Measurements from ENCODE around the gene SCYGR3.

The SCYGR3 gene, protein sequence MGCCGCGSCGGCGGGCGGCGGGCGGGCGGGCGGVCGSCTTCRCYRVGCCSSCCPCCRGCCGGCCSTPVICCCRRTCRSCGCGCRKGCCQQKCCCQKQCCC

DNA sequence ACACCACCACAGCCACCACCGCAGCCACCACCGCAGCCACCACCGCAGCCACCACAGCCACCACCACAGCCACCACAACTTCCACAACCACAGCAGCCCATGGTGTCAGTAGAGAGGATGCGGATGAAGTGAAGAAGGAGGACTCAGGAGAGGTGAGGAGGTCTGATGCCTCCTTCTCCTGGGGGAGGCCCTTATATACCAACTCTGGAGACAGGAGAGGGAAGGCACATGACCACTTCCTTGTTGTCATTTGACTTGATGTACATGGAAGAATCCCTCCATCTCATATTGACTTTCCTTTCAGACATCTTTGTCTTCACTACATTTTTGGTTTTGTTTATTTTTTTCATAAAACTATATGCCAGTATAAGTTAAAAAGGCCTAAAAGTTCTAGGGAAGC lies at the start of gene SCYGR3:
Gene SCYGR3, minus strand, starts transcription at position 101 of the 400 bp plus-strand sequence. Its CDS starts 0 bp downstream, at position 101.
- H3K9me3 ChIP-seq (ENCODE audit: insufficient read depth, low read length), result no peaks in the 10 kb centered on the region
- no peaks in the 10 kb centered on the region for H3F3A ChIP-seq (ENCODE audit: insufficient read depth)
- H3K27ac ChIP-seq (ENCODE audit: low read depth, low read length), result no peak within 1 kb of the TSS
- no peaks in the 10 kb centered on the region for H4K20me1 ChIP-seq (ENCODE audit: low read depth, low read length)
- H3K27me3 ChIP-seq (ENCODE audit: low read length), result no peaks in the 10 kb centered on the region
- no peaks in the 10 kb centered on the region for H3K9me2 ChIP-seq (replicated peaks; ENCODE audit: insufficient read depth, low read length)
- no peak within 1 kb of the TSS for H2AFZ ChIP-seq (ENCODE audit: low read depth, low read length, severe bottlenecking)
- H3K9ac ChIP-seq (ENCODE audit: low read length), result no peak within 1 kb of the TSS
- no peak for TF ChIP-seq EZH2phosphoT487 (conservative IDR thresholded peaks at IDR 0.05; ENCODE audit: low read length)
- TF ChIP-seq, protein P1, sequence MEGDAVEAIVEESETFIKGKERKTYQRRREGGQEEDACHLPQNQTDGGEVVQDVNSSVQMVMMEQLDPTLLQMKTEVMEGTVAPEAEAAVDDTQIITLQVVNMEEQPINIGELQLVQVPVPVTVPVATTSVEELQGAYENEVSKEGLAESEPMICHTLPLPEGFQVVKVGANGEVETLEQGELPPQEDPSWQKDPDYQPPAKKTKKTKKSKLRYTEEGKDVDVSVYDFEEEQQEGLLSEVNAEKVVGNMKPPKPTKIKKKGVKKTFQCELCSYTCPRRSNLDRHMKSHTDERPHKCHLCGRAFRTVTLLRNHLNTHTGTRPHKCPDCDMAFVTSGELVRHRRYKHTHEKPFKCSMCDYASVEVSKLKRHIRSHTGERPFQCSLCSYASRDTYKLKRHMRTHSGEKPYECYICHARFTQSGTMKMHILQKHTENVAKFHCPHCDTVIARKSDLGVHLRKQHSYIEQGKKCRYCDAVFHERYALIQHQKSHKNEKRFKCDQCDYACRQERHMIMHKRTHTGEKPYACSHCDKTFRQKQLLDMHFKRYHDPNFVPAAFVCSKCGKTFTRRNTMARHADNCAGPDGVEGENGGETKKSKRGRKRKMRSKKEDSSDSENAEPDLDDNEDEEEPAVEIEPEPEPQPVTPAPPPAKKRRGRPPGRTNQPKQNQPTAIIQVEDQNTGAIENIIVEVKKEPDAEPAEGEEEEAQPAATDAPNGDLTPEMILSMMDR (IDR thresholded peaks at IDR 0.05; ENCODE audit: insufficient read depth, low read length, poor library complexity, severe bottlenecking), result no peak
- H3K4me3 ChIP-seq (ENCODE audit: insufficient read depth, low read length, poor library complexity, severe bottlenecking), result no peak within 1 kb of the TSS
- no peaks in the 10 kb centered on the region for H3K36me3 ChIP-seq (ENCODE audit: low read length)
- H3K79me2 ChIP-seq (ENCODE audit: insufficient read depth, low read length), result no peaks in the 10 kb centered on the region
- H3K4me2 ChIP-seq (ENCODE audit: low read depth, low read length, poor library complexity, severe bottlenecking), result no peak within 1 kb of the TSS

DNA sequence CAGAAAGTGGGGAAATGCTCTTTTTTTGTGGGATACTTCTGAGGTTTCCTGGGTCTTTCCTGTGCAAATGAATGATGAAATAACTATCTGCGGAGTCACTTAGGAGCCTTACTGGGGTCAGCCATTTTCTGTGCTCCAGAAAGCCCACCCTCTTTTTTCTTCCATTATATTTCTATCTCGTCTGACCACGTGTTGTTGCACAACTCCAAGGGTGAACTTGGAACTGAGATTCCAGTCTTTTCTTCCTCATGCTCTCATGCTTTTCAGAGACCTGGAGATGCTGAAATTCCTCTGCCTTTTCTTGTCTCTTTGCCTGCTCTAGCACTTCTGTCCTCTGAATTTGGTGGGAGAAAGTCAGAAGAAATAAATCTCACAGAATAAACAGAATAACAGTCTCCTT lies 47.2 kb upstream of the SCYGR3 start:
- no peaks in the 10 kb centered on the region for H3K36me3 ChIP-seq (ENCODE audit: low read length)
- no peak overlapping the region for H2AFZ ChIP-seq (ENCODE audit: low read depth, low read length, severe bottlenecking)
- no peaks in the 10 kb centered on the region for H3K79me2 ChIP-seq (ENCODE audit: insufficient read depth, low read length)
- H3K4me3 ChIP-seq (ENCODE audit: insufficient read depth, low read length, poor library complexity, severe bottlenecking), result no peak overlapping the region
- H3K27ac ChIP-seq (ENCODE audit: low read depth, low read length), result no peak overlapping the region
- no peaks in the 10 kb centered on the region for H3K9me3 ChIP-seq (ENCODE audit: insufficient read depth, low read length)
- H4K20me1 ChIP-seq (ENCODE audit: low read depth, low read length), result no peaks in the 10 kb centered on the region
- no peaks in the 10 kb centered on the region for H3F3A ChIP-seq (ENCODE audit: insufficient read depth)
- no peaks in the 10 kb centered on the region for H3K9me2 ChIP-seq (replicated peaks; ENCODE audit: insufficient read depth, low read length)
- H3K4me2 ChIP-seq (ENCODE audit: low read depth, low read length, poor library complexity, severe bottlenecking), result no peak overlapping the region
- no peaks in the 10 kb centered on the region for H3K27me3 ChIP-seq (ENCODE audit: low read length)
- H3K9ac ChIP-seq (ENCODE audit: low read length), result no peak overlapping the region
- no peak for TF ChIP-seq EZH2phosphoT487 (conservative IDR thresholded peaks at IDR 0.05; ENCODE audit: low read length)
- TF ChIP-seq, protein P1 (IDR thresholded peaks at IDR 0.05; ENCODE audit: insufficient read depth, low read length, poor library complexity, severe bottlenecking), result no peak

DNA sequence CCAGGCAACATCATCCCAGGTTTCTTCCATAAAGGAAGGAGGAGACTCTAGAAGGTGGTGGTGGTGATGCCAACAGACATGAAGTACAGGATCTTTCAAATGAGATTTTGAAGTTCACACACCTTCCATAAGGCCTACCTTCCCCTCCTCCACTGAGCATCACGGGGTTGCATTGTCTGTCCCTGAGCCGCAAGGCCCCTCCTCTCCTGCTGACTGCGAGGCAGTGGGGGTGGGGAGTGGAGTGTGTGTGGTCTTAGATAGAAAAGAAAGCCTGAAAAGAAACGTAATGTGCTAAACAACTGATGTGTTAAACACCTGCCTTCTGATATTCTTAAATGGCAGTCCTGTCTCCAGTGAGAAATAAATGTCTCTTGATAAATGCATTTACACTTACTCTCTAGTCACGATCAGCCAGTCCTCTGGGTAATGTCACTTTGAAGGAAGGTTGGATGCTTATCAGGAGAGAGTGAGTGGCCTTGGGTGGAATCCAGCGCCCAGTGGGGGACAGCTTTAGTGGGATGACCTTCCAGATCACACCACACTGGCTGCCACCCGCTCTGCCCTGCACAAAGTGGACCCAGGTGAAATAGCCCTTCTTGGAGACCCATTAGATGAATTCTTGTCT lies 46.5 kb upstream of the SCYGR3 start:
- H3K9ac ChIP-seq (ENCODE audit: low read length), result no peak overlapping the region
- H3F3A ChIP-seq (ENCODE audit: insufficient read depth), result no peaks in the 10 kb centered on the region
- H4K20me1 ChIP-seq (ENCODE audit: low read depth, low read length), result no peaks in the 10 kb centered on the region
- no peaks in the 10 kb centered on the region for H3K27me3 ChIP-seq (ENCODE audit: low read length)
- TF ChIP-seq EZH2phosphoT487 (conservative IDR thresholded peaks at IDR 0.05; ENCODE audit: low read length), result no peak
- TF ChIP-seq, protein P1 (IDR thresholded peaks at IDR 0.05; ENCODE audit: insufficient read depth, low read length, poor library complexity, severe bottlenecking), result no peak
- no peak overlapping the region for H3K4me3 ChIP-seq (ENCODE audit: insufficient read depth, low read length, poor library complexity, severe bottlenecking)
- H3K27ac ChIP-seq (ENCODE audit: low read depth, low read length), result no peak overlapping the region
- no peak overlapping the region for H3K4me2 ChIP-seq (ENCODE audit: low read depth, low read length, poor library complexity, severe bottlenecking)
- H3K9me3 ChIP-seq (ENCODE audit: insufficient read depth, low read length), result no peaks in the 10 kb centered on the region
- no peaks in the 10 kb centered on the region for H3K9me2 ChIP-seq (replicated peaks; ENCODE audit: insufficient read depth, low read length)
- no peak overlapping the region for H2AFZ ChIP-seq (ENCODE audit: low read depth, low read length, severe bottlenecking)
- no peaks in the 10 kb centered on the region for H3K36me3 ChIP-seq (ENCODE audit: low read length)
- H3K79me2 ChIP-seq (ENCODE audit: insufficient read depth, low read length), result no peaks in the 10 kb centered on the region

All from SU-DHL-6 (cell line).